Activated CD8-positive, alpha-beta memory T cell treated with anti-CD3 and anti-CD28 coated beads for 4 hours (primary cell): Measurements from ENCODE around the gene DHX35.
"Not testable (repeated sequence)": the region's sequence is repeated elsewhere in the genome, so short reads cannot be mapped to it uniquely, and the experiment has no call there.

Source experiments
- DNase-seq, 2 donors: peaks; one replicate each; pipeline ENCODE4 v3.0.0-alpha.2; 2020; ENCODE audit warnings: low read depth in 2 of 2

DHX35 gene

GRCh38 chr20:38939686-38940085 lies 22.5 kb upstream of the DHX35 start:
- no peak for DNase-seq

GRCh38 chr20:38940644-38941043 lies 21.5 kb upstream of the DHX35 start:
- no peak for DNase-seq

DNA sequence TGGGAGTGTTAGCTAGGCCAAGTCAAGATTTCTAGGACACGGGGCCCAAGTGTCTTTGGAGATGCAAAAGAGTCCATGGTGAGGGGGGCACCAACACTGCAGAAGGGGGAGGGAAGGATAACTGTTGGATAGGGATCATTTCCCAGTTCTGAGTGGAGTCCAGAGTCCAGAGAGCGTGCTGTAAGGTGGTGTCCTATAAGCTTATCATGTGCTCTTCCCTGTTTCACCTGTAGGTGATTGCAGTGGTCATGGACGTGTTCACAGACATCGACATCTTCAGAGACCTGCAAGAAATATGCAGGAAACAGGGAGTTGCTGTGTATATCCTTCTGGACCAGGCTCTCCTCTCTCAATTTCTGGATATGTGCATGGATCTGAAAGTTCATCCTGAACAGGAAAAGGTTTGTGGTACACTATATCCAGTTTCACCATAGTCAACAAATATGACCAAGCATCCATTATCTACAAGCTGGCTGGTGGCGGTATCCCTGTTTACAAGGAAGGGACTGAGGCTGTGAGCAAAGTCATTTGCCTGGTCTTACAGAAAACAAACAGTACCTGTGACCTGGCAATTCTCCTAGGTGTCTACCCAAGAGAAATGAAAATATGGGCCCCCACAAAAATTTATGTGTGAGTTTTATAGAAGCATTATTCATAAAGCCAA lies 20.3 kb upstream of the DHX35 start:
- DNase-seq: no peak

GRCh38 chr20:38945012-38945411 lies 17.1 kb upstream of the DHX35 start:
- DNase-seq: no peak

DNA sequence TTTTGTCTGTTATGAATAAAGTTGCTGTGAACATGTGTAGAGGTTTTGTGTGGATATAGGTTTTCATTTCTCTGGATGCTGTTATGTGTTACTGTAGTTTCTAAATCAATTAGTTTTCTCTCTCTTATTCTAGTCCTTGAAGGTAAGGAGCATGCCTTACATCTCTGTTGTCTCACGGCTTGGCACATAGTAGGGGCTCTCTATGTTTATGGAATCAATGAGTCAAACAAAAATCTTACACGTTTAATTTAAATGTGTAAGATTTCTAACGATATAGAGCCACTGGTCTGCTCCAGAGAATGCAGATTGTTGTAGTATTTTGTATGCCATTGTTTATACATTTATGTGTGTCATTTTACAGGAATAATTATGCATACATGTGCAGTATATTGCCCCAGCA lies 15.3 kb upstream of the DHX35 start:
- DNase-seq: no peak

GRCh38 chr20:38947931-38948362 lies 14.2 kb upstream of the DHX35 start:
- DNase-seq: no peak

DNA sequence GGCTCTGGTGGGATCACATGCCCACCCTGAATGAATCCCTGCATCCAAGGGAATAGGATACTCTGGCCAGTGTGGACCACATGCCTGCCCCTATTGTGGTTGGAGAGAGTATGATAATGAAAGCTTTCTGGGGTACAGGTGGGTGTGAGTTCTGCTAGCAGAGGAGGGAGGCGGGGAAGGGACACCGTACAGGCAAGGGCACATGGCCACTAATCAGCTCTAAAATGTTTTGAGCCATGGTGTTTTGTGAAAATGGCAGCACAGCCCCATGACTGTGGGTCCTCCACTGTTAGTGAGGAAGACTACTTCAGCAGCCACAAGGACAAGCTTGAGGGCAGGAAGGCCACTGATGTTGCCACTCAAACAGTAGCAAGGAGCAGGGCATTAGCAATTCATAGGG lies 11.9 kb upstream of the DHX35 start:
- no peak for DNase-seq

GRCh38 chr20:38951611-38952010 lies 10.5 kb upstream of the DHX35 start:
- DNase-seq: no peak

DNA sequence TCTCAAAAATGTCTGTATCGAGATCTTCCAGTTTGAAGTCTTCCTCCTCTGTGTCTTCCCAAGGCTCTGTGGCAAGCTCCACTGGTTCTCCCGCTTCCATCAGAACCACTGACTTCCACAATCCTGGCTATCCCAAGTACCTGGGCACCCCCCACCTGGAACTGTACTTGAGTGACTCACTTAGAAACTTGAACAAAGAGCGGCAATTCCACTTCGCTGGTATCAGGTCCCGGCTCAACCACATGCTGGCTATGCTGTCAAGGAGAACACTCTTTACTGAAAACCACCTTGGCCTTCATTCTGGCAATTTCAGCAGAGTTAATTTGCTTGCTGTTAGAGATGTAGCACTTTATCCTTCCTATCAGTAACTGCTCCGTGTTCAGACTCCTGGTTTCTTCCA lies 10.0 kb upstream of the DHX35 start:
- no peak for DNase-seq

DNA sequence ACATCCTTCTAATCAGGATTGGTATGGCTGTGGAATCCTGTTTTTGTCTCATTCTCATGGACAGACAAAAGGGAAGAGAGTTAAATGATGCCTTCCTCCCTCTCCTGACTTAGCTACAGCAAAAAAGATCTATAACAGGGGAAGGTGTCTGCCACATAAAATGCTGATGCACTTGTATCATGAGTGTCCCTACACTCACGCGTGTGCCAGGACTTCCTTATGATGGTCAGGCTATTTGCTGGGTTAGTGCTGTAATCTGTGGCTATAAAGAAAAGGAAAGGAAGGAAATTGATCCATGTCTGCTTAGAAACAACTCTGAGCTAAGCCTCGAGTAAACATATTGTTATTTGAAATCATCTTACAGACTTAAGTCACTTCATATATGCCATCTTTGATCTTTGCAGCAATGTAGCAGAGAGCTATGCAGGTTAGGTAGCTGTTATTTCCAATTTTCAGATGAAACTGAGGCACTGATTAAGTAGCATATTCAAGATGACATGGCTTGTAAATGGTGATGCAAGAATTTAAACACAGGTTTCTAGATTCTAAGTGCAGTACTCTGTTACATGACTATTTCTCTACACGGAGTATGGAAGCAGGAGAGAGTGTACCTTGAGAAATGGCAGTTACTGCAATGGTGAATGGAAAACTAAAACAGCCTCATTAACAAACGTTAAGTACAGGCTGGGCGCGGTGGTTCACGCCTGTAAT lies 8.4 kb upstream of the DHX35 start:
- DNase-seq: no peak

DNA sequence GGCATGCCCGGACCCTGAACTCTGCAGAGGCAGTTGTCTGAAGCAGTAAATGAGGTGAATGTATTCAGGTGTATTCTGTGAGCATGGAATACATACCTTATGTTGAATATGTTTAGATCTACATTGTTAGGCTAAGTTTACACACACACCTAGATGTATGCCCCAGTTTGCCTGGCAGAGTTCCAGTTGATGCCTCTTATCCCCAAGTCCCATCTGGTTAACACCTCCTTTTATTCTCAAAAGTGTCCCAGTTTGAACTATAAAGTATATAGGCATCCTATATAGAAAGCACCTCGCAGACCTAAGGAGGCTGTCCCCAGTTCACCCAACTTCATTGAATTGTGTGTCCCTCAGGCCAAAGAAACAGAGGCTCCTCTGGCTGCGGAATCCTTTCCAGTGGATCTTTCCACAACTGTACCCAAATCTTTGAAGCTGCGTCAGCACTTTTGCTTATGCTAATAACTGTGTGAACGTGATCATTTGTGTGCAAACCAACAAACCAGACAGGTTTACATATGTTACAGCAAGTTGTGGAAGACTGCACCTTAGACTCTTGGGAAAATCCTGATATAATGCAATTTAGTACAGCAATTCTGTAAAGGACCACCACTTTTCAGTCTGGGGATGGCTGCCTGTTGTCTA lies 4.8 kb upstream of the DHX35 start:
- no peak for DNase-seq

DNA sequence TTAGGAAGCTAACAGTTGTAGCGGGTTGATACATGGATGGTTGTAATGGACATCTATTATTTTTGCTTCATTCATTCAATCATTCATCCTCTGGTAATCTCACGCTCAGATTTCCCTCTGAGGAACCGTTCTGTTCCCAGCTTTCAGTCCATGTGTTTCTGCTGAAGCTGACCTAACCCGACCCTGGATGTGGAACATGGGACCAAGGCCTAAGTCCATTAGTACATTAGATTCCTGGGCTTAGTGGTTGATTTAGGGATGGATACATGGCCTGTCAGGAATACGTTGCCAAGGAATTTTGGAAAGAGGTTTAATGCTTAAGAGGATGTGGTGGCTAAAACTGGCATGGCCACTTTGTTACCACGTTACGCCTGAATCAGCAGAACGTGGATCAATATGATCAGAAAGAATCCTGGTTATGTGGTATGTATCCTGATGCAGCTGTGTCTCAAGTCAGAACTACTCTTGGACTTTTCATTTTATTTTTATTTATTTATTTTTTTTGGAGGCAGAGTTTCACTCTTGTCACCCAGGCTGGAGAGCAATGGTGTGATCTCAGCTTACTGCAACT lies 4.1 kb upstream of the DHX35 start:
- no peak for DNase-seq

GRCh38 chr20:38960187-38960687 lies 1.9 kb upstream of the DHX35 start:
- DNase-seq: not testable (repeated sequence)

- no peak for DNase-seq
Observed at GRCh38 chr20:38961530-38962043, 557 bp upstream of the DHX35 start.

DNA sequence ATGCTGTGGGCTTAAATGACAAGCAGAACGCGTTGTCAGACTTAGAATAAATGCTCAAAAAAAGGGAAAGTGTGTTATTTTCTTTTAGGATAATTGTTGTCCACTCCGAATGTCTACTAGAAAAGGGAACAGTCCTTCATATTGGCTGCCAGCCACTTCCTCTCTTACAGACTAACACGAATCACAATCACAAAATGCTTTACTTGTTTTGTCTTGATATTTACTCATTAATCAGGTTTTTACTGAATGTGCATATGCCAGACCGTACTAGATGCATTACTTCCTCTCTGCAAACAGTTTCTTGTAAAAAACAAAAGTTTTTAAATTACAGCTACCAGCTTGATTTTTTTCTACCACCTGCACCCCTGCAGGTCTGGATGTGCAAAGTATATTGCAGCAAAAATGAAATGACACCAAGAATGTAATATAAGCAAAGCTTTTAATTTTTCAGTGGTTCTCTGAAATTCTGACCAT lies 821 bp downstream of the DHX35 start:
- DNase-seq: no peak

DNA sequence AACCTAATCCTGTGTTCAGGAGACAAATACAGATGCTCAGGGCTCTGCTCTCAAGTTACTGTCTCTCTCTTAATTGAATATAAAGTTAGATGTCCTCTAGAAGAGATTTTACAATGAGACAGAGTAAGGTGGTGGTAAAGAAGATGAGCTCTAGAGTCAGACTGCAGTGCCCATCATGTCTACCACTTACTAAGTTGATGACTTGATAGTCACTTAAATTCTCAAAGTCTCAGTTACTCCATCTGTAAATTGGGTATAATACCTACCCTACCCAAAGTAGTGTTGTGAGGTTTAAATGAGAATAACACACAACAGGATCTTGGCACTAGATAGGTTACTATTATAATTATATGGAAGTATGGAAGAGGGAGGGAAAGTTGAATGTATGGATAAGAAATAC lies 1.6 kb downstream of the DHX35 start:
- DNase-seq: no peak

DNA sequence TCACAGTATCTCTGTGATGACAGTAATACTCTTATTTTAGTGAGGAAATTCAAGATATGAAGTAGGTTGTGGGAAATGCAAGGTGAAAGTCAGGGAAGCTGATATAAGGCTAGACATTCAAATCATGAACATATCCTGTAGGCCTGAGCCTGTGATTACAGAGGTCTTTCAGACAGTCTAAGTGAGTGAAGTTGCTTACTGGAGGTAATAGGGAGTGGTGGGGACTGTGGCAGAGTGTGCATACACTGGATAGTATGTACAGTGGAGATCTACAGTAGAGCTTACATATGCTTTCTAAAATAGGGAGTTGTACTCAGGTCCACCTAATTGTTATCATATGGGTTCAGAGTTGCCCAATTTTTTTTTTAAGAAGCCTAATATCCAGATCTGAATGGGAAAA lies 3.1 kb downstream of the DHX35 start:
- DNase-seq: no peak

DNA sequence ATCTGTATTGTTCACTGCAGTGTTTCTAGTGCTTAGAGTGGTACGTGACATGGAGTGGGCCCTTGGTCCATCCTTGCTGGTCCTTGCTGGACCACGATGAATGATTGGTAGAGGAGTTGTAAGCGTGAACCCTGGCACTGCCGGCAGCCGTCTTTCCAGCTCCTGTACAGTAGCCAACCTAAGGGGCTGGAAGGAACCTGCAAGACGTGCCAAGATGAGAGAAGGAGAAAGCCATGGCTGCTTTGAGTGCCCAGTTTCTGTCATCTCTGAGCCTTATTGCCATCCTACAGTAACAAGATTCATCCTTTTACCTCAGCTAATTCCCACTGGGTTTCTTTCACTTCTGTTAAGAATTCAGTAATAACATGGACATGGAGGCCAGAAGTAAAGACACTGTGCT lies 5.9 kb downstream of the DHX35 start:
- DNase-seq: no peak

GRCh38 chr20:38969708-38970107 lies 7.6 kb downstream of the DHX35 start:
- DNase-seq: no peak

DNA sequence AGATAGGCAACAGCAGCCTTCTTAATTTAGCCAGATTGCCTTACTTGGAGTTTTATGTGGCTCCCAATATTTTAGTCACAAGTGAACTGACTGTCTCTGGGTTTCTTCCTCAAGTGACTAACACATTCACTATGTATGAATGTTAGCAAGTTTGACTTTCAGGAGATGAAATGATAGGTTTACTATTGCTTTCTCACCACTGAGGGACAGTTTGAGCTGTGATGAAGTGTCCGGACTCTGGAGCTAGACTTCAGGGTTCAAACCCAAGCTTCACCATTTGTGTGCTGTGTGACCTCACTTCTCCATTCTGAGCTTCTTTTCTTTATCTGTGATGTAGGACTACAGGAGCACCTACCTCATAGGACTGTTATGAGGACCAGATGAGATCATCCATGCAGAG lies 8.2 kb downstream of the DHX35 start:
- DNase-seq: no peak

GRCh38 chr20:38973107-38973506 lies 11.0 kb downstream of the DHX35 start:
- DNase-seq: no peak

- DNase-seq: no peak
Observed at GRCh38 chr20:38973645-38974044, 11.5 kb downstream of the DHX35 start.
